GM19328 (cell line): ENCODE measurements around the gene PRPF6.

ENCODE experiments used
- ATAC-seq: cut with Tn5 transposase; IDR thresholded peaks from one replicate; pipeline ENCODE4 v1.9.1; 2021; ENCODE audit warnings: mild to moderate bottlenecking, moderate library complexity; ENCODE audit not compliant: unreplicated experiment

PRPF6 gene

GRCh38 chr20:63980806-63981728 is at the start of gene PRPF6:
Gene PRPF6 (plus strand): TSS chr20:63981132. CDS start chr20:63981246, 114 bp downstream.
- ATAC-seq = peak; percentile 42

DNA sequence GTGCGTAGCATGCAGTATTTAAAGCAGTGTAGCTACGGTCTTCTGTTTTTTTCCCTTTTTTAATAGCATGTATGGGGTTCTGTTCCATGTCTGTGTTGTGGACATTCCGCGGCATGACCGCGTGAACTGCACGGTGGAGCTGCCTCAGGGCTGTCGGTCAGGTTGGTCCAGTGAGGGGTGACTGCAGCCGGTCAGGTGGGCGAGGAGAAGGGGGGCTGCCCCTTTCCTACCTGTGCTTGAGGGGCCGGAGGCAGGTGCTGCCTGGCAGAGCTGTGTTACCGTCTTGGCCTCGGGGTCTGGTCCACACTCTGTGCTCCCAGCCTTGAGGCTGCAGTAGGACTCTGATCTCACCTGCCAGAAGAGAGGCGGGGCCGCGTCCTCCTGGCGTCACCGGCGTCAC is 49.2 kb upstream of the PRPF6 start:
- no peak for ATAC-seq

DNA sequence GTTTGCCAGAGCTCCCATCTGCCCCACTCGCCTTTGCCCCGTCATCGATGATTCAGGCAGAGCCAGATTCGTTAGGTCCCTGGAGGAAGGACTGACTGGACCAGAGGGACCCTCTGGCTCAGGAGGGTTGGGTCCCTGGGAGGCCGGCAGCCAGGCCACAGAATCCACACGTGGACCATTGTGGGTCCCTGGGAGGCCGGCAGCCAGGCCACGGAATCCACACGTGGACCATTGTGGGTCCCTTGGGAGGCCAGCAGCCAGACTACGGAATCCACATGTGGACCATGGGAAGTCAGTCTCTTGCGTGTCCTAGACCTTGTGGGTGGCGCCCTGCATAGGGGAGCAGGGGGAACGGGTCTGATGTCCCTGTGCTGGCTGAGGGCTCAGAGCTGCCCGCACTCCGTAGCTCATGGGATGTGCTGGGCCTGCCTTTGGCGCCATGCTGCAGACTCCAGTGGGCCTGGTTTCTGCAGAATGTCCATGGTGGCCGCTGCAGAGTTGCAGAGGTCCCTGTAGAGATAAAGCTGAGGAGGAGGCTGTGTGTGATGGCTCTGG is 48.2 kb upstream of the PRPF6 start:
- ATAC-seq = no peak

DNA sequence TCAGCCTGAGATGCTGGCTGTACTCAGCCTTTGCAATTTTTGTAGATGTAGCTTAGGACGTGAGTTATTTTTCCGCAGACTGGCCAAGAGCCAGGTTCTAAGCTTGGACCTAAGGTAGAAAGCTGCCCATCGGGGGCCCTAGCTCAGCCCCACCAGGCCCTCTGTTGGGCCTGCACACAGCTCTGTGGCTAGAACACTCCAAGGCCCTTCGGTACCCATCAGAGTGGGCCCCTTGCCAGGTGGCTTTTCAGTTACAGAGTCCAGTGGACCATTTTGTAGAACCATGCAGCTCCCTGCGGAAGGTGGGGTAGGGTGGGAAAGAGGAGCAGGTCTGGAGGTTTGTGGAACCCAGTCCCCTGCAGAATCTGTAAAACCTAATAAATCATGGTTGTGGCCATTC is 47.3 kb upstream of the PRPF6 start:
- ATAC-seq = no peak

DNA sequence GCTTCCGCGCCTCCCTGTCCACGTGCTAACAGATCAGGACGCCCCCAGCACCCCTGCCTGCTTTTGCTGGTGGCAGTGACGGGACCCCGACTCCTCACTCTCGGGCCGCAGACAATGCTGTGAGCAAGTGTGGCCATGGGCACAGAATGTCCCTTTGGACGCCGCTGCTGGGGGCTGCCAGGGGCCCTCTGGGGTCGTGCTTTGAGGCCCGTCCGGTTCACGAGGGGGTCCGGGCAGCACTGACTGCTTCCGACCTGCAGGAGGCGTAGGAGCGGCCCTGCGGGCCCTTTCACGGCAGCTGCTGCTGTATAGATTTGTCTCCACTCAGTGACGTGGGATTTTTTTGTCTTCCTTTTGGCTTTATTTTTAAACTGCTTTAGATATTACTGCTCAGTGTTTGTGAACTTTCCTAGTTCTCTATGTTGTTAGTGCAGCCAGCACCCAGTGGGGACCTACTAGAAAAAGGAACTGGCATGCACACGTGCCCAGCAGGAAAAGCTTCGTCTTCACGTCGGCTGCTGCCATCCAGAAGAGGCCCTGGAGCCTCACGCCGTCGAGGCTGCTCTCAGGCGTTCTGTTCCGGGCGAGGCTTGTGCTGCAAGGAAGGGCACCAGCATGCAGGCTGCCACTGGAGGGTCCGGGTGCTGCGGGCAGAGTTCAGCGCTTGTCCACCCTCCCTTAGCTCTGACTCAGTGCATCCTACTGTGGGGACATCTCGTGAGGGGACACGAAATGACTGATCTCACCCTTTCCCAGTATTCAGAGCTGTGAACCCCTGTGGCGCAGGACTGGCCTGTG is 46.5 kb upstream of the PRPF6 start:
- ATAC-seq = no peak

GRCh38 chr20:63935447-63935846 is 45.5 kb upstream of the PRPF6 start:
- ATAC-seq = no peak

GRCh38 chr20:63937596-63937995 is 43.3 kb upstream of the PRPF6 start:
- no peak for ATAC-seq

DNA sequence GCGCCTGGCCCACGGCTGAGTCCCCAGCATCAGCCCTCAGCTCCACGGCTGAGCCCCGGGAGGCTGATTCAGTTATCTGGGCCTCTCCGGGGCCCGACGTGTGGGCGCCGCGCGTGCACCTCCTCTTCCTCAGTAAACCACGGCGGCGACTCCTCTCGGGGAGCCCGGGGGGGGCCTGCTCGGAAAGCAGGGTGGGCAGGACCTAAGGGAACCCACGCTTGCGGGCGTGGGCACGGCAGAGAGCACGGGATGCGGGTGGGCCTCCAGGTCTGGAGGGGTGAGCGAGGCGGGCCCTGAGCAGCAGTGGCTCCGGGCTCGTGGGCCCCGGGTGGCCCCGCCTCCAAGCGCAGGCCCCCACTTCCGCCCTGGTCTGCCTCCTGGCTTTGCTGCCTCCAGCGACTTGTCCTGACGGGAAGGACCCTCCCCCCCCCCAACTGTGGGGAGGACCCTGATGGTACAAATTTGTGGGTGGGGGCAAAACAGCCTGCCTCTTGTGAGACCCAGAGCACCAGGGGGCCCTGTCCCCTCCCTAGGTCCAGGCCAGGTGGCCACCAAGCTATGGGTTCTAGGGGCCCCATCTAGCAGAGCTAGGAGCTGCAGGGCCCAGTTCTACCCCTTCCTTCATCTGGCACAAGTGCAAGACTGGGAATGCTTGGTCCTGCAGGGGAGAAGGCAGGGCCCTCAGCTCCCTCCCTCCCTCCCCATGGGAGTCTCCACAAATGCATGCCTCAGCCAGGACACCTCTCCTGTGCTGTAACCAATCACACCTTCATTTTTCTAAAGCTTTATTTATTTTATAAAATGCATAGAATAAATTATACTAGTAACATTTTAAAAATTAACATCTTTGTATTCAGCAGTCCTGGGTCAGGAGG is 41.6 kb upstream of the PRPF6 start:
- ATAC-seq = no peak

DNA sequence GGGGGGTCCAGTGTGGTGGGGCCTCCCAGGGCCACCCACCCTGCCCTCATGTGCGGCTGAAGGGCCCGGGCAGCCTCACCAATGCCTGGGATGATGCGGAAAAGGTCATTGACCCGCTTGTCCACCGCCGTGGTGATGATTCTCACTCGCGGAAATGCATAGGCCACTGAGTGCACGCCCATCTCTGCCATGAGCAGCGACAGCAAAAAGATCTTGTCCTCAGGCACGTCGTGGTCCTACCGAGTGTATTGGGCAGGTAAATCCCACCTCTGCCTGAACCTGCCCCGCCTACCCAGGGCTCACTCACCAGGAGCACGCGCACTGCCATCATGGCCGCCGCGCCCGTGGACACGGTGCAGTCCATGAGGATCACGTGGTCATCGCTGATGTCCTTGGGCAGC is 40.9 kb upstream of the PRPF6 start:
- ATAC-seq = no peak

- ATAC-seq = no peak
Measured at GRCh38 chr20:63940472-63941266, 40.3 kb upstream of the PRPF6 start.

DNA sequence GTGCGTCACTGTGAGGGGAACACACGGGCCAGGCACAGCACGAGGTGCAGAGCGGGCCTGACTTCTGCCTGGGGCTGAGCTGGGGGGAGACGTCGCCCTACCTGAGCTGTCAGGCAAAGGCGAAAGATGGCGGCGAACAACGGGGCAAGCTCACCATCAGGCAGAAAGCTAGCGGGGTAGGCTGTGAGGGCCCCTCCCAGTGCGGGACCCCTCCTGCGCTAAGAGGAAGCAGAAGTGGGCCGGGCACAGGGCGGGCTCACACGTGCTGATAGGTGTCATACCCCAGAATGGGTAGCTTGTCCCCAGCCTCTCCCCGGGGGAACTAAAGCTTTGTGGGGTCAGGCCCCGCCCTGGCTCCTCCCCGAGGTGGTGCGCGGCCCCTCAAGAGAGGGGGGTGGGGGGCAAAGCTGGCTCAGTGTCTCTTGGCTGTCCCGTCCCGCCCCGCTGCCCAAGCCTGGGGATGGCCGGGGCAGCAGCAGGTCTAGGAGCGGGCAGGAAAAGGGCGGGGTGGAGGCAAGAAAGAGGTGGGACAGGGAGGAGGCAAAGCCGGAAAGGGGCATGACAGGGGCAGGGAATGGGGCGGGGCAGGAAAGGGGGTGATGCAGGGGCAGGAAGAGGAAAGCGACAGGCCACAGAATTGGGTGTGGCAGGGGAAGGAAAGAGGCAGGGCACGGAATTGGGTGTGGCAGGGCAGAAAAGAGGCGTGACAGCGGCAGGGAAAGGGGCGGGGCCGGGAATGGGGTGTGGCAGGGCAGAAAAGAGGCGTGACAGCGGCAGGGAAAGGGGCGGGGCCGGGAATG is 39.5 kb upstream of the PRPF6 start:
- ATAC-seq = no peak

DNA sequence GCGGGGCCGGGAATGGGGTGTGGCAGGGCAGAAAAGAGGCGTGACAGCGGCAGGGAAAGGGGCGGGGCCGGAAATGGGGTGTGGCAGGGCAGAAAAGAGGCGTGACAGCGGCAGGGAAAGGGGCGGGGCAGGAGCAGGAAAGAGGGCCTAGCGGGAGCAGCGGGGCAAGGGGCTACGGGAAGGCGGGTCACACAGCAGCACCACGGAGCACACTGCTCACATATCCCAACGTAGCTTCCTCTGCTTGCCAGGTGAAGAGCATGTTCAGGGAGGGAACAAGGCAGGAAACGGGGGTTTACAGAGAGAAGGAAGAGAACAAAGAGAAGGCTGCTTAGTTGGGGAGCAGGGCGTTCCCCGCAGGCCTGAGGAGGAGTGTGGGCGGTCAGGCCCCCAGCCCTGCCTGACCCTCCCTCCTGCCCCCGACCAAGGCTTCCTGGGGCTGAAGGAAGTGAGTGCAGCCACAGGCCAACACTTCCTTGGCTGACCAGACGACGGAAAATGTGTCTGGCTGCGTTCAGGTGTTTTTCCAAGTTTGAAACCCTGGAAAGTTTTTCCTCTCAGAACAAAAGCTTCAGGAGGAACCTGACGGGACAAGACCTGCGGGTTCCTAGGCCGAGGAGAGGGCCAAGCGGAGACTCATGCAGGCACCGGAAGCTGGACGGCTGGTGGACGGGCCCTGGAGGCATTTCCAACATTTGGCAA is 38.5 kb upstream of the PRPF6 start:
- ATAC-seq = no peak

- no peak for ATAC-seq
Measured at GRCh38 chr20:63942969-63943807, 37.7 kb upstream of the PRPF6 start.

DNA sequence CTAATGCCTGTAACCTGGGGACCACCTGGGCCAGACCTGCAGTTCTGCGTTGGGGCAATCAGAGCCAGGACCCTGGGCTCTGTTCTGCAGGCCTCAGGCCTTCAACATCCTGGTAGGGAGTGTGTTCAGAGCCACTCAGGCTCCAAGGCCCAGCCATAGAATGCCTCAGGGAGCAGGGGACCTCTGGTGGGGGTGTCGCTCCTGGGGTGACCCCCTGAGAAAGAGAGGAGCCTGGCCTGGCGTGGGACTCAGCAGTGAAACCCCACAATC is 37.2 kb upstream of the PRPF6 start:
- ATAC-seq = no peak

DNA sequence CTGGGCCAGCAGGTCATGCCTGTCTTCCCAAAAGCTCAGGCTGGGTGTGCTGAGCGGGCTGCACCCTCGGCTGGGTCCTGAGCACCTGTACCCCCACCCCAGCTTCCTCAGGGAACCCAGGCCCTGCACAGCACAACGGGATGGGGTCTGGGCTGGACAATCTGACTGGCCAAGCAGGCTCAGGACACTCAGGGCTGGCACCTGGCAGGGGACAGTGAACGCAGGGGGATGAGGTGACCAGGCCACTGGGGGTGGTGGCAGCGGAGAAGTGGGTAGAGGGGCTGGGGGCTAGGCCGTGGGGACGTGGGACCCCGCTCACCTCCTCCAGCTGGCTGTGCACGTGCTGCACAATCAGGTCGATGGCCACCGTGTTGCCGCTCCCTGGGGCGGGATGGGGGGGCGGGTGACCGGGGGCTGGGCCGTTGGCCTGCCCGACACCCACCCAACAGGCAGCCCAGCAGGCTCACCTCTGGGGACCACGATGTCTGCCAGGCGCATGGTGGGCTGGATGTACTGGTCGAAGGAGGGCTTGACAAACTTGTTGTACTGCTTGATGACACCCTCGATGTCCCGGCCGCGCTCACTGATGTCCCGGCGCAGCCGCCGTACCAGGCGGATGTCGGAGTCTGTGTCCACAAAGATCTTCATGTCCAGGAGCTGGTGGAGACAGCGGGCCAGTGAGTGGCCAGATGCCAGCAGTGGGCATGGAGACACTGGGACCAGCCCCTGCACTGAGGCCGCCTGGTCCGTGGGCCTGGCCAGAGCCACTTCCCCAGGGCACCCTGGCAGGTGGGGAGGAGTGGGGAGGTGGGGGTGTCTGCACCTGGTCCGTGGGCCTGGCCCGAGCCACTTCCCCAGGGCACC is 36.6 kb upstream of the PRPF6 start:
- no peak for ATAC-seq

GRCh38 chr20:63945031-63945658 is 35.8 kb upstream of the PRPF6 start:
- ATAC-seq = no peak
